T follicular helper cell (primary cell): ENCODE measurements around the gene TRAPPC2.

Source experiments
- DNase-seq: peaks from one replicate; pipeline ENCODE4 v3.0.0-alpha.2; 2020; ENCODE audit warnings: low read depth

TRAPPC2 gene

DNA sequence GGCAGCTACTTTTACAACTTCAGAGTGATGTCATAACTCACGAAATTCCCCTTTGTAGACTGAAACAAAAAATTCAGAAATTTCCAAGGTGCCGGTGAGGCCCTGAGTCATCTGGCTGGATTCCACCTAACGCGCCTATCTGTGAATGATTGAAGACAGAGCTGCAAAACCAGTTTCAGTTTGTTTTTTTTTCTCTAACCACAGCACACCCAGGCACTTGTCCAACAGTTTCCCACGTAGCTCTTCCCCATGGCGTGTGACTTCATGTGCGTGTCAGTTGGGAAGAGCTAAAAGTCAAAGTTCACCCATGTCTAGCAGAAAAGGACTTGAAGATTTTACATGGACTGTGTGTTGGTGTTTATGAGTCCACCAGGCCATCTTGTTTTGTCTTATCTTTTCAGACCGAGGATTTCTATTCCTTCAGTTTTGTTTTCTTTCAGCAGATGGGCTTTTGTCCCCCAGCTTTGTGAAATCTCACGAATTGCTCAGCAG lies 65.1 kb downstream of the TRAPPC2 start:
- DNase-seq: peak; percentile 34

DNA sequence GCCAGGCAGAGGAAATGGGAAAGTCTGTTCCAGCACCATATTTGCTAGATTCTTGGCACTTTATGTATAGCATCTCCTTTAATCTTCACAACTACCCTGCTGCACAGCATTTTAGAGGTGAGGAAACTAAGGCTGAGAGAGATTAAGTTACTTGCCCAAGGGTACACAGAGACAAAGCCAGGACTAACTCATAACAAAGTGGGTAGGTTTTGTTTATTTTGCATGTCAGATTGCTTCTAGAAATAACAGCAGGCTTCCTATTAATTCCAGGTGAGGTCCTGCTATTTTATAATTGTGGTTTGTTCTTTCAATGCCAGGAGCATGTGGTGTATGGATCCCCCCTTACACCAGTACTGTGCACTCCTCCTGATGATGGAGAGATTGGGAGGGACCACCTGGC lies 66.5 kb downstream of the TRAPPC2 start:
- DNase-seq: no peak

DNA sequence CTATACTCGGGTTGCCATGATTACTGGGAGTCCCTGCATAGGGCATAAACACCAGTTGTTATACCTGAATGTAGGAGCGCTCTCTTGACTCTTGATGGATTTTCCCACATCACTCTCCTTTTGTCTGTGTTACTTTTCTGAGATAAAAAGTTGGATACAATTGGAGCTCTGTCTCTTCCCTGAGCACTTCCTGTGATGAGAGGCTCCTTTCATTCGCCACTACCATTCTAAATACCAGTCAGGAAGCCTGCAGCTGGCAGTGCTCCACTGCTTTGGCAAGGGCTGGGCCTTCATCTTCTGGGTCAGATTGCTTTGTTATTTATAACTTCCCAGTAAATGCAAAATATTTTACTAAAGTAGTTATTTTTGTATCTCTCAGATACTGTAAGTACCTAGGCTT lies 67.6 kb downstream of the TRAPPC2 start:
- no peak for DNase-seq

- no peak for DNase-seq
These were observed 70.4 kb downstream of the TRAPPC2 start for GRCh38 chrX:13664020-13664419.

DNA sequence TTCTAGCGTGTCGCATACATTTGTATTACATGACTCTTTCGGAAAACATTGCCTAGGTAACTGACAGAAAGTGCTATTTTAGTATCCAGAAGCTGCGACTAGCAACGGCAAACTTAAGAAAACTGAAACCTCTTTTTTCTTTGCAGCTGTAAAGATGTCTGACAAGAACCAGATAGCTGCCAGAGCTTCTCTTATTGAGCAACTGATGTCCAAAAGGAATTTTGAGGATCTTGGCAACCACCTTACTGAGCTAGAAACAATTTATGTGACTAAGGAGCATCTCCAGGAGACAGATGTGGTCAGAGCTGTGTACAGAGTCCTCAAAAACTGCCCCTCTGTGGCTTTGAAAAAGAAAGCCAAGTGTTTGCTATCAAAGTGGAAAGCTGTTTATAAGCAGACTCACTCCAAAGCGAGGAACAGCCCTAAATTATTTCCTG lies 72.0 kb downstream of the TRAPPC2 start:
- no peak for DNase-seq
